Panc1 (cell line): ENCODE measurements around the gene DDX24. TPM values are rescaled to one million over a fixed set of nuclear protein-coding genes. Genes with fewer than 3 reads are reported as not detected.

ENCODE experiments used
- ATAC-seq: fragments of 200-7000 bp; cut with Tn5 transposase; 2 replicates; pipeline ENCODE4 v1.9.1; 2020; ENCODE audit warnings: mild to moderate bottlenecking, moderate library complexity
- BruUV-seq: library from RNA; stranded (reverse); fragments of 400-500 nt; replicated peaks from 2 replicates; lab custom pipeline; 2021; lab: Mats Ljungman, UMichigan
- CTCF ChIA-PET: fragments of 300-600 bp; sonication (Branson Sonifier 250); formaldehyde crosslinking; loops from one replicate; lab custom pipeline; 2022; ENCODE audit warnings: antibody characterized with exemption; lab: Charles Lee
- POLR2A ChIA-PET: fragments of 300-600 bp; sonication (Branson Sonifier 250); formaldehyde crosslinking; loops from one replicate; lab custom pipeline; 2022; ENCODE audit warnings: antibody characterized with exemption; lab: Charles Lee
- DNase-seq: peaks from one replicate; pipeline ENCODE4 v3.0.0-alpha.2; 2010; ENCODE audit warnings: low read depth, low spot score
- H3K27ac ChIP-seq: 2 replicates; pipeline ENCODE4 v1.5.1; 2011; ENCODE audit warnings: mild to moderate bottlenecking, low read length, inconsistent platforms
- H3K27me3 ChIP-seq: fragments of 200-500 bp; sonication (Bioruptor generic); 2 replicates; pipeline ENCODE4 v1.6.0; 2014; ENCODE audit warnings: low read length, inconsistent platforms; ENCODE audit not compliant: control insufficient read depth, insufficient read depth
- H3K36me3 ChIP-seq: fragments of 200-500 bp; sonication (Bioruptor generic); 2 replicates; pipeline ENCODE4 v1.5.1; 2014; ENCODE audit warnings: inconsistent platforms, mild to moderate bottlenecking, low read length, moderate library complexity; ENCODE audit not compliant: control insufficient read depth, insufficient read depth
- H3K4me1 ChIP-seq: 2 replicates; pipeline ENCODE4 v1.5.1; 2011; ENCODE audit warnings: inconsistent platforms, mild to moderate bottlenecking, low read length, moderate library complexity; ENCODE audit not compliant: control insufficient read depth, insufficient read depth
- H3K4me3 ChIP-seq, 2 experiments: 2 replicates each; pipeline ENCODE4 v1.5.1; 2011 to 2012; ENCODE audit warnings: low read depth in 2 of 2, low read length in 2 of 2, mild to moderate bottlenecking in 2 of 2, inconsistent platforms in 1 of 2, moderate library complexity in 1 of 2
- H3K9me3 ChIP-seq: fragments of 200-500 bp; sonication (Bioruptor generic); 2 replicates; pipeline ENCODE4 v1.5.1; 2014; ENCODE audit warnings: low read depth, mild to moderate bottlenecking, inconsistent platforms, low read length, moderate library complexity; ENCODE audit not compliant: control insufficient read depth, insufficient read depth
- CTCF ChIP-seq: fragments of 450-650 bp; IDR thresholded peaks from 2 replicates; pipeline ENCODE4 v1.5.1; 2017; ENCODE audit warnings: mild to moderate bottlenecking
- POLR2AphosphoS5 ChIP-seq: IDR thresholded peaks from 2 replicates; pipeline ENCODE4 v1.6.1; 2012; ENCODE audit warnings: mild to moderate bottlenecking, low read depth, low read length, moderate library complexity
- REST ChIP-seq, 2 experiments: IDR thresholded peaks; 2 replicates each; pipeline ENCODE4 v1.6.1; 2011 to 2012; ENCODE audit warnings: low read depth in 2 of 2, control low read depth in 1 of 2, low read length in 1 of 2, mild to moderate bottlenecking in 1 of 2, moderate library complexity in 1 of 2; ENCODE audit not compliant: insufficient read depth in 1 of 2
- SIN3A ChIP-seq: IDR thresholded peaks from 2 replicates; pipeline ENCODE4 v1.6.1; 2012; ENCODE audit warnings: low read depth, mild to moderate bottlenecking, low read length, moderate library complexity, borderline replicate concordance; ENCODE audit not compliant: insufficient read depth
- TCF7L2 ChIP-seq: IDR thresholded peaks from 2 replicates; pipeline ENCODE4 v1.6.1; 2011; ENCODE audit warnings: mild to moderate bottlenecking, low read depth, low read length, inconsistent platforms
- in situ Hi-C: cut with HindIII; loops from 2 replicates; pipeline ENCODE4 v1.10.0; 2016; ENCODE audit warnings: low sequenced_read_pairs, low pct_unique_long_range_greater_than_20kb
- intact Hi-C: fragments of 100-400 bp; cut with micrococcal nuclease; formaldehyde crosslinking; loops from one replicate; pipeline ENCODE4 v1.10.0; 2022; ENCODE audit not compliant: unreplicated experiment
- total RNA-seq: library from RNA; stranded (reverse); gene quantifications from one replicate; pipeline ENCODE4 v1.2.1, GENCODE V29; 2021; ENCODE audit not compliant: unreplicated experiment

DDX24 gene
- total RNA-seq, 1 experiment from 2014 or later, result 103 TPM

- ATAC-seq (no peak), DNase-seq (no peak)
- in situ Hi-C loops (no loop called here), intact Hi-C loops (loop anchor here (5.0 kb wide), 1 partner anchor 85 kb away; no protein-coding TSS in a partner anchor)
- peaks cover 5% of the 10 kb centered on the region; the same call in 1 of the 2 replicates for H3K36me3 ChIP-seq
- ChIA-PET POLR2A (no interaction called here), CTCF (no interaction called here)
- no peaks in the 10 kb centered on the region for H3K4me1 ChIP-seq
- no peak for TF ChIP-seq TCF7L2
- no peak for TF ChIP-seq CTCF
- TF ChIP-seq POLR2AphosphoS5, result no peak
- TF ChIP-seq SIN3A, result no peak
- TF ChIP-seq REST (IDR thresholded peaks at IDR 0.05; ENCODE audit: insufficient read depth in 1 of 2, low read depth in 2 of 2, low read length in 1 of 2), result no peak
- no peaks in the 10 kb centered on the region for H3K27me3 ChIP-seq
- H3K27ac ChIP-seq, result no peak overlapping the region
- H3K4me3 ChIP-seq, result no peak overlapping the region
- no peaks in the 10 kb centered on the region for H3K9me3 ChIP-seq
- no TSS peak for BruUV-seq
Observed at GRCh38 chr14:94052199-94052598, 28.8 kb downstream of the DDX24 start.

GRCh38 chr14:94051779-94052178 lies 29.2 kb downstream of the DDX24 start:
- Histone ChIP-seq H3K27ac (no peak overlapping the region), H3K36me3 (peaks cover 5% of the 10 kb centered on the region; the same call in 1 of the 2 replicates), H3K4me3 (no peak overlapping the region), H3K27me3 (no peaks in the 10 kb centered on the region), H3K4me1 (no peaks in the 10 kb centered on the region), H3K9me3 (no peaks in the 10 kb centered on the region)
- ChIA-PET CTCF (interaction anchor here (0.9 kb wide), 1 partner anchor 80 kb away, joined by 3 read pairs; no protein-coding TSS in a partner anchor), POLR2A (no interaction called here)
- in situ Hi-C loops, result no loop called here
- DNase-seq (no peak), ATAC-seq (no peak)
- TF ChIP-seq TCF7L2 (no peak), SIN3A (no peak), POLR2AphosphoS5 (no peak), CTCF (no peak), REST (IDR thresholded peaks at IDR 0.05; ENCODE audit: insufficient read depth in 1 of 2, low read depth in 2 of 2, low read length in 1 of 2) (no peak)
- no TSS peak for BruUV-seq
- intact Hi-C loops, result loop anchor here (5.0 kb wide), 1 partner anchor 86 kb away; no protein-coding TSS in a partner anchor
